ENCODE data around the gene CLEC2D. TPM values are rescaled to one million over a fixed set of nuclear protein-coding genes. Genes with fewer than 3 reads are reported as not detected.

CLEC2D gene
- total RNA-seq, 2 donors from 2014 or later = 3.3 to 6.8 TPM

DNA sequence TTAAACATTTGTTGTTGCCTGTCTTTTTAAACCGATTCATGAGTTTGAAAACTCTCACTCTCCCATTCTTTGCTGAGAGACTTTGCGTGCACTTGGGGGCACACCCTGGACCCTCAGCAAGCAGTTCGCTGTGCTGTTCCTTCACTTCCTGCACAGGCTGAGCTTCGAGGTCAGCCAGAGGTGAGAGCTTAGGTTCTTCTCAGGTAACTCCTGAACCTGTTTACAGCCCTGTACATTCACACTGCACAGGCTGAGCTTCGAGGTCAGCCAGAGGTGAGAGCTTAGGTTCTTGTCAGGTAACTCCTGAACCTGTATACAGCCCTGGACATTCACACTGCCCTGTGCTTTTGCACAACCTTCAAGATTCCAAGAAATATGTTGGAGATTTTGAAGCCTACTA is 73.1 kb downstream of the CLEC2D start:
- Histone ChIP-seq H3K27ac (peak overlapping the region; percentile 37), H3K27me3 (no peaks in the 10 kb centered on the region), H3K4me3 (no peak overlapping the region), H3K9me3 (no peaks in the 10 kb centered on the region), H3K4me1 (peaks cover 4% of the 10 kb centered on the region), H3K36me3 (no peaks in the 10 kb centered on the region), H3K9ac (ENCODE audit: low read depth in 2 of 2, low read length in 2 of 2) (peak overlapping the region; percentile 12 to 14)
- DNase-seq = no peak
- intact Hi-C loops (cut with DNase I) = loop anchor here (10.0 kb wide), 2 partner anchors 52 to 402 kb away; no protein-coding TSS in a partner anchor
- no peak for TF ChIP-seq CTCF (IDR thresholded peaks at IDR 0.05)

- Histone ChIP-seq H3K4me3 (no peak overlapping the region), H3K27ac (no peak overlapping the region), H3K27me3 (no peaks in the 10 kb centered on the region), H3K9me3 (no peaks in the 10 kb centered on the region), H3K36me3 (no peaks in the 10 kb centered on the region), H3K9ac (ENCODE audit: low read depth in 2 of 2, low read length in 2 of 2) (no peak overlapping the region), H3K4me1 (peaks cover 4% of the 10 kb centered on the region)
- intact Hi-C loops (cut with DNase I) = loop anchor here (10.0 kb wide), 2 partner anchors 50 to 400 kb away; no protein-coding TSS in a partner anchor
- no peak for DNase-seq
- TF ChIP-seq CTCF (IDR thresholded peaks at IDR 0.05) = no peak
These were observed 75.7 kb downstream of the CLEC2D start for GRCh38 chr12:9745199-9745598.

Other genes with a start within 250 kb of the CLEC2D start
- 1 to 10 TPM; 1.7 to 2.6 TPM for gene KLRB1, start 61.8 kb upstream of the CLEC2D start, total RNA-seq
- gene CLECL1, start 63.4 kb downstream of the CLEC2D start, total RNA-seq = under 1 TPM in 1 of 2 donors, not detected in 1; 0.40 TPM
- gene CD69, start 91.2 kb downstream of the CLEC2D start, total RNA-seq = 1 to 10 TPM; 1.4 to 3.2 TPM
- under 1 TPM; 0.40 to 0.61 TPM for gene KLRF1, start 157.8 kb downstream of the CLEC2D start, total RNA-seq
- gene CLEC2B, start 199.6 kb downstream of the CLEC2D start, total RNA-seq = 1 to 10 TPM; 1.7 to 6.7 TPM
- gene KLRF2, start 211.8 kb downstream of the CLEC2D start, total RNA-seq = not detected